Omental fat pad (tissue), 4 donors: ENCODE measurements around the gene TBC1D22A. TPM values are rescaled to one million over a fixed set of nuclear protein-coding genes. Genes with fewer than 3 reads are reported as not detected.

Experiments used
- ATAC-seq: fragments of 150-250 bp; one replicate; pipeline ENCODE4 v1.9.1; 2016; ENCODE audit warnings: mild to moderate bottlenecking, moderate library complexity; ENCODE audit not compliant: low FRiP score
- DNase-seq: peaks from one replicate; pipeline ENCODE4 v3.0.0-alpha.2; 2019; ENCODE audit warnings: low spot score
- CTCF ChIP-seq, 3 donors: fragments of 450-650 bp; IDR thresholded peaks; one replicate each; pipeline ENCODE4 v1.5.1; 2016 to 2017; ENCODE audit warnings: antibody characterized with exemption in 3 of 3, mild to moderate bottlenecking in 3 of 3, moderate library complexity in 2 of 3
- total RNA-seq, 4 donors: library from RNA; depleted of rRNA; stranded (reverse); fragments of >200 nt; gene quantifications; one replicate each; pipeline ENCODE4 v1.1.0, GENCODE V29; 2016

The TBC1D22A gene
- total RNA-seq, 4 donors from 2014 or later = 21.3 to 31.2 (median 24.5) TPM

- DNase-seq (no peak), ATAC-seq (no peak)
- no peak for TF ChIP-seq CTCF (IDR thresholded peaks at IDR 0.05)
Measured at GRCh38 chr22:46985507-46985882, 223.0 kb downstream of the TBC1D22A start.

GRCh38 chr22:46986788-46987187 is 224.3 kb downstream of the TBC1D22A start:
- ATAC-seq = no peak
- no peak for TF ChIP-seq CTCF (IDR thresholded peaks at IDR 0.05)
- no peak for DNase-seq

- TF ChIP-seq CTCF (IDR thresholded peaks at IDR 0.05) = no peak
- no peak for ATAC-seq
- DNase-seq = no peak
Measured at GRCh38 chr22:46990937-46991550, 228.6 kb downstream of the TBC1D22A start.

- ATAC-seq (no peak), DNase-seq (no peak)
- TF ChIP-seq CTCF (IDR thresholded peaks at IDR 0.05) = no peak
Measured at GRCh38 chr22:46991666-46992065, 229.2 kb downstream of the TBC1D22A start.

GRCh38 chr22:46992121-46992731 is 229.8 kb downstream of the TBC1D22A start:
- DNase-seq = no peak
- TF ChIP-seq CTCF (IDR thresholded peaks at IDR 0.05) = no peak
- ATAC-seq = no peak

- TF ChIP-seq CTCF (IDR thresholded peaks at IDR 0.05) = no peak
- DNase-seq (no peak), ATAC-seq (no peak)
Measured at GRCh38 chr22:46993633-46994032, 231.2 kb downstream of the TBC1D22A start.

- no peak for ATAC-seq
- no peak for TF ChIP-seq CTCF (IDR thresholded peaks at IDR 0.05)
- DNase-seq = no peak
Measured at GRCh38 chr22:46994265-46994664, 231.8 kb downstream of the TBC1D22A start.
